ENCODE data around the gene SNX21. TPM values are rescaled to one million over a fixed set of nuclear protein-coding genes. Genes with fewer than 3 reads are reported as not detected.

The SNX21 gene
- total and polyA plus RNA-seq, 4 donors = 3.8 to 10.6 (median 4.8) TPM

GRCh38 chr20:45792317-45793118, 41.1 kb upstream of the SNX21 start:
- TF ChIP-seq CTCF (IDR thresholded peaks at IDR 0.05; ENCODE audit: low read depth, low read length, missing input control) (no peak), GABPA (IDR thresholded peaks at IDR 0.05 in 1 of 2, conservative IDR thresholded peaks at IDR 0.05 in 1 of 2) (no peak), RXRA (IDR thresholded peaks at IDR 0.05) (no peak), ATF3 (IDR thresholded peaks at IDR 0.05) (no peak), EGR1 (IDR thresholded peaks at IDR 0.05; ENCODE audit: low read depth in 2 of 2) (no peak), HNF4G (IDR thresholded peaks at IDR 0.05) (no peak), YY1 (IDR thresholded peaks at IDR 0.05) (no peak), SP1 (IDR thresholded peaks at IDR 0.05) (no peak)
- TF ChIP-seq, protein P1, sequence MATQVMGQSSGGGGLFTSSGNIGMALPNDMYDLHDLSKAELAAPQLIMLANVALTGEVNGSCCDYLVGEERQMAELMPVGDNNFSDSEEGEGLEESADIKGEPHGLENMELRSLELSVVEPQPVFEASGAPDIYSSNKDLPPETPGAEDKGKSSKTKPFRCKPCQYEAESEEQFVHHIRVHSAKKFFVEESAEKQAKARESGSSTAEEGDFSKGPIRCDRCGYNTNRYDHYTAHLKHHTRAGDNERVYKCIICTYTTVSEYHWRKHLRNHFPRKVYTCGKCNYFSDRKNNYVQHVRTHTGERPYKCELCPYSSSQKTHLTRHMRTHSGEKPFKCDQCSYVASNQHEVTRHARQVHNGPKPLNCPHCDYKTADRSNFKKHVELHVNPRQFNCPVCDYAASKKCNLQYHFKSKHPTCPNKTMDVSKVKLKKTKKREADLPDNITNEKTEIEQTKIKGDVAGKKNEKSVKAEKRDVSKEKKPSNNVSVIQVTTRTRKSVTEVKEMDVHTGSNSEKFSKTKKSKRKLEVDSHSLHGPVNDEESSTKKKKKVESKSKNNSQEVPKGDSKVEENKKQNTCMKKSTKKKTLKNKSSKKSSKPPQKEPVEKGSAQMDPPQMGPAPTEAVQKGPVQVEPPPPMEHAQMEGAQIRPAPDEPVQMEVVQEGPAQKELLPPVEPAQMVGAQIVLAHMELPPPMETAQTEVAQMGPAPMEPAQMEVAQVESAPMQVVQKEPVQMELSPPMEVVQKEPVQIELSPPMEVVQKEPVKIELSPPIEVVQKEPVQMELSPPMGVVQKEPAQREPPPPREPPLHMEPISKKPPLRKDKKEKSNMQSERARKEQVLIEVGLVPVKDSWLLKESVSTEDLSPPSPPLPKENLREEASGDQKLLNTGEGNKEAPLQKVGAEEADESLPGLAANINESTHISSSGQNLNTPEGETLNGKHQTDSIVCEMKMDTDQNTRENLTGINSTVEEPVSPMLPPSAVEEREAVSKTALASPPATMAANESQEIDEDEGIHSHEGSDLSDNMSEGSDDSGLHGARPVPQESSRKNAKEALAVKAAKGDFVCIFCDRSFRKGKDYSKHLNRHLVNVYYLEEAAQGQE (IDR thresholded peaks at IDR 0.05) = no peak
- TF ChIP-seq, protein P2, sequence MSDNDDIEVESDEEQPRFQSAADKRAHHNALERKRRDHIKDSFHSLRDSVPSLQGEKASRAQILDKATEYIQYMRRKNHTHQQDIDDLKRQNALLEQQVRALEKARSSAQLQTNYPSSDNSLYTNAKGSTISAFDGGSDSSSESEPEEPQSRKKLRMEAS (IDR thresholded peaks at IDR 0.05) = no peak
- H3K9me3 ChIP-seq (ENCODE audit: control insufficient read depth in 4 of 4, low read length in 3 of 4) = no peaks in the 10 kb centered on the region
- H3K9ac ChIP-seq (ENCODE audit: low read depth in 1 of 2, low read length in 2 of 2) = peak overlapping the region; percentile 74 to 99
- peak overlapping the region; percentile 86 to 97 (median 96) for H3K4me3 ChIP-seq (ENCODE audit: low read depth in 1 of 3, low read length in 3 of 3)
- H3K4me1 ChIP-seq (ENCODE audit: control insufficient read depth in 4 of 4, insufficient read depth in 4 of 4, low read length in 3 of 4) = peaks cover 0 to 13% (median 10%) of the 10 kb centered on the region in 4 donors
- DNase-seq (ENCODE audit: low spot score) = peak; percentile 37
- peaks cover 0 to 26% (median 23%) of the 10 kb centered on the region in 4 donors for H3K36me3 ChIP-seq (ENCODE audit: control insufficient read depth in 4 of 4, insufficient read depth in 3 of 4, low read depth in 1 of 4, low read length in 3 of 4)
- 20% methylated on average over 19 of the region's 19 CpGs for WGBS
- H3K27me3 ChIP-seq (ENCODE audit: control insufficient read depth in 4 of 4, insufficient read depth in 4 of 4, low read length in 3 of 4) = no peaks in the 10 kb centered on the region
- peak overlapping the region; percentile 82 to 92 for H3K27ac ChIP-seq (ENCODE audit: low read depth in 1 of 2, low read length in 2 of 2)

DNA sequence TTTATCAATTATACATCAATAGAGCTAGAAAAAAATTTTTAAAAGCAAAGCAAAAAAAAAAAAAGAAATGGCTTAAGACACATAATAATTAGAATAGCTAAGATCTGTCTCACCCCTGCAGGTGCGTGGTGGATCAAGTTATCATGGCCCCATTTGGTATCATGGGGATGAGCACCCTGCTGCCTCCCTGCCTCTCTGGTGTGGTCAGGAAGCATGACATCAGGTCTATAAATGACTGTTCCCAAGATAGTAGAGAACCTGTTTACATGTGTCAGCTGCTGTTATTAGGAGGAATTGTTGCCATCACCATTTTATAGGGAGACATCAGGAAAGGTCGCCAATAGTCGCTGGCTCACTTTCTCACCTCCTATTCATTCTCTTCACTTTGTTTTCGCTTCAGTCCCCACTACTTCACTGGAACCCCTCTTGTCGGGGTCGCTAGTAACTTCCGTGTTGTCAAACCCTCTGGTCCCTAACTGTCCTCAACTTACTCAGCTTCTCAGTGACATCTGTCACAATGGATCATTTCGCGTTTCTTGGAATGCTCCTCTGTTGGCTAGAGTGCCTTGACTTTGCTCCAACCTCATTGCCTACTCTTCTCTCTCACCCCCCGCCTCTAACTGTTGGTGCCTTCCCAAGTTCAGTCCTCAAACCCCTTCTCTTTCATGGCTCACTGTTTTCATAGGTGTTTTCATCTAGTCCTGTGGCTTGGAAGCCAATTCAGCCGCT, 37.1 kb upstream of the SNX21 start:
- peaks cover 0 to 33% (median 29%) of the 10 kb centered on the region in 4 donors for H3K36me3 ChIP-seq (ENCODE audit: control insufficient read depth in 4 of 4, insufficient read depth in 3 of 4, low read depth in 1 of 4, low read length in 3 of 4)
- no peak overlapping the region for H3K9ac ChIP-seq (ENCODE audit: low read depth in 1 of 2, low read length in 2 of 2)
- DNase-seq (ENCODE audit: low spot score) = no peak
- H3K27me3 ChIP-seq (ENCODE audit: control insufficient read depth in 4 of 4, insufficient read depth in 4 of 4, low read length in 3 of 4) = no peaks in the 10 kb centered on the region
- no peak overlapping the region for H3K27ac ChIP-seq (ENCODE audit: low read depth in 1 of 2, low read length in 2 of 2)
- no peaks in the 10 kb centered on the region for H3K9me3 ChIP-seq (ENCODE audit: control insufficient read depth in 4 of 4, low read length in 3 of 4)
- no peak overlapping the region for H3K4me3 ChIP-seq (ENCODE audit: low read depth in 1 of 3, low read length in 3 of 3)
- H3K4me1 ChIP-seq (ENCODE audit: control insufficient read depth in 4 of 4, insufficient read depth in 4 of 4, low read length in 3 of 4) = peaks cover 0 to 11% (median 9%) of the 10 kb centered on the region in 4 donors
- WGBS = 96% methylated on average over 11 of the region's 11 CpGs
- TF ChIP-seq RXRA (IDR thresholded peaks at IDR 0.05) (no peak), SP1 (IDR thresholded peaks at IDR 0.05) (no peak), EGR1 (IDR thresholded peaks at IDR 0.05; ENCODE audit: low read depth in 2 of 2) (no peak), FOXA2 (IDR thresholded peaks at IDR 0.05) (no peak), FOXA1 (IDR thresholded peaks at IDR 0.05) (no peak), JUND (IDR thresholded peaks at IDR 0.05) (no peak), GABPA (IDR thresholded peaks at IDR 0.05 in 1 of 2, conservative IDR thresholded peaks at IDR 0.05 in 1 of 2) (no peak), RAD21 (IDR thresholded peaks at IDR 0.05) (no peak), TAF1 (conservative IDR thresholded peaks at IDR 0.05) (no peak), NR2F2 (IDR thresholded peaks at IDR 0.05) (no peak), YY1 (IDR thresholded peaks at IDR 0.05) (no peak)
- TF ChIP-seq, protein P1 (IDR thresholded peaks at IDR 0.05) = no peak
- TF ChIP-seq, protein P2 (IDR thresholded peaks at IDR 0.05) = no peak
- TF ChIP-seq, protein P3, sequence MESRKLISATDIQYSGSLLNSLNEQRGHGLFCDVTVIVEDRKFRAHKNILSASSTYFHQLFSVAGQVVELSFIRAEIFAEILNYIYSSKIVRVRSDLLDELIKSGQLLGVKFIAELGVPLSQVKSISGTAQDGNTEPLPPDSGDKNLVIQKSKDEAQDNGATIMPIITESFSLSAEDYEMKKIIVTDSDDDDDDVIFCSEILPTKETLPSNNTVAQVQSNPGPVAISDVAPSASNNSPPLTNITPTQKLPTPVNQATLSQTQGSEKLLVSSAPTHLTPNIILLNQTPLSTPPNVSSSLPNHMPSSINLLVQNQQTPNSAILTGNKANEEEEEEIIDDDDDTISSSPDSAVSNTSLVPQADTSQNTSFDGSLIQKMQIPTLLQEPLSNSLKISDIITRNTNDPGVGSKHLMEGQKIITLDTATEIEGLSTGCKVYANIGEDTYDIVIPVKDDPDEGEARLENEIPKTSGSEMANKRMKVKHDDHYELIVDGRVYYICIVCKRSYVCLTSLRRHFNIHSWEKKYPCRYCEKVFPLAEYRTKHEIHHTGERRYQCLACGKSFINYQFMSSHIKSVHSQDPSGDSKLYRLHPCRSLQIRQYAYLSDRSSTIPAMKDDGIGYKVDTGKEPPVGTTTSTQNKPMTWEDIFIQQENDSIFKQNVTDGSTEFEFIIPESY (IDR thresholded peaks at IDR 0.05) = no peak
